LNCaP clone FGC (cell line): Measurements from ENCODE around the gene PRKAG2.

ENCODE experiments used
- DNase-seq: peaks from one replicate; pipeline ENCODE4 v3.0.0-alpha.2; 2011; ENCODE audit warnings: low read depth
- H3K4me3 ChIP-seq: 2 replicates; pipeline ENCODE4 v1.5.1; 2011; ENCODE audit warnings: mild to moderate bottlenecking, low read depth, low read length, control low read depth
- CTCF ChIP-seq: IDR thresholded peaks from 2 replicates; pipeline ENCODE4 v1.5.1; 2012; ENCODE audit warnings: mild to moderate bottlenecking; ENCODE audit not compliant: control insufficient read depth, insufficient read depth; ENCODE audit errors: extremely low read depth

PRKAG2 gene

GRCh38 chr7:151779678-151780077 lies 97.2 kb downstream of the PRKAG2 start:
- no peak for TF ChIP-seq CTCF
- no peak for DNase-seq
- H3K4me3 ChIP-seq = no peak overlapping the region

GRCh38 chr7:151779255-151779654 lies 97.7 kb downstream of the PRKAG2 start:
- H3K4me3 ChIP-seq = no peak overlapping the region
- no peak for TF ChIP-seq CTCF
- no peak for DNase-seq

- no peak for TF ChIP-seq CTCF
- no peak for DNase-seq
- no peak overlapping the region for H3K4me3 ChIP-seq
These were observed 98.8 kb downstream of the PRKAG2 start for GRCh38 chr7:151777908-151778670.

GRCh38 chr7:151777495-151777880 lies 99.4 kb downstream of the PRKAG2 start:
- DNase-seq = no peak
- TF ChIP-seq CTCF = no peak
- H3K4me3 ChIP-seq = no peak overlapping the region

- no peak overlapping the region for H3K4me3 ChIP-seq
- no peak for TF ChIP-seq CTCF
- DNase-seq = no peak
These were observed 99.9 kb downstream of the PRKAG2 start for GRCh38 chr7:151776876-151777494.

GRCh38 chr7:151776446-151776845 lies 100.5 kb downstream of the PRKAG2 start:
- TF ChIP-seq CTCF = no peak
- no peak for DNase-seq
- no peak overlapping the region for H3K4me3 ChIP-seq
